ENCODE data around the gene CELSR1. TPM values are rescaled to one million over a fixed set of nuclear protein-coding genes. Genes with fewer than 3 reads are reported as not detected.

Gene CELSR1
- total and polyA plus RNA-seq, 2 of the 13 experiments (the other 11 are each of a cell fraction or from before 2014, with no cell fraction given): 0.78 to 1.8 TPM

DNA sequence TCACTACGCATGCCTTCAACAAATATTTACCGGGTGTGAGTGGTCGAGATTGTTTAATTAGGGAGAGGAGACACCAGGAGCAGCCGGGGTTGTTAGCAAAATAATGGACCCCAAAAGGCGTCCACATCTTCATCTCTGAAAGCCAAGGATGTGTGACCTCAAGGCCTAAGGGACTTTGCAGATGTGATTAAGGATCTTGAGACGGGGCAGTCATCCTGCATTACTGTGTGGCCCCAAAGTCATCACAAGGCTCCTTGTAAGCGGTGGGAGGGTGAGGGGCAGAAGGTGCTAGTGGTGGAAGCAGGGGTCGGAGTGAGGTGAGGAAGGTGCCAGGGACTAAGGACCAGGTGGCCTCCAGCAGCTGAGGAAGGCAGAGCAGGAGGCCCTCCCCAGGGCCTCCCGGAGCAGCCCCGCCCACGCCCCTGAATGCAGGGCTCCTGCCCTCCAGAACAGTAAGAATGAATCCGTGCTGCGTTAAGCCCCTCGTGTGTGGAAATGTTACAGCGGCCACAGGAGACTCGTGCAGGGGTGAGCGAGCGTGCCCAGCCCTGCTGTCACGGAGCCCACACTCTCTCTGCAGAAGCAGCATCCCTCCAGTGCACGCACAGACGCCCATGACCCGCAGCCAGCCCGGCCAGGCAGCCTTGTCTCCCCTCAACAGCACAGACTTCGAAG lies 83.5 kb downstream of the CELSR1 start:
- H3K36me3 ChIP-seq (replicated peaks in 1 of 2; ENCODE audit: control insufficient read depth in 1 of 2, insufficient read depth in 2 of 2, low read length in 2 of 2): no peaks in the 10 kb centered on the region
- in situ Hi-C loops (cut with HindIII; ENCODE audit: extremely low pct_ligation_motif_present, low pct_unique_long_range_greater_than_20kb): no loop called here
- 49% methylated on average over 18 of the region's 24 CpGs for WGBS (ENCODE audit: low lambda C conversion rate)
- peak overlapping the region; percentile 61 for H3K9ac ChIP-seq (ENCODE audit: insufficient read depth, low read depth, low read length)
- BruUV-seq (replicated peaks): TSS peak; percentile 75
- ChIA-PET CTCF (ENCODE audit: low intra/inter-chr PET ratio, low total read pairs) (no interaction called here), POLR2A (interaction anchor here (1.1 to 1.6 kb wide), 4 partner anchors 16 to 118 kb away, joined by 4 to 11 read pairs (median 7); partner anchors contain the start of gene TRMU)
- peak overlapping the region; percentile 83 for H3K4me2 ChIP-seq (ENCODE audit: low read depth, low read length)
- no peak for FAIRE-seq
- intact Hi-C loops (cut with micrococcal nuclease; ENCODE audit: unreplicated experiment): loop anchor here (10.0 kb wide), 1 partner anchor 91 kb away; no protein-coding TSS in a partner anchor
- H2AFZ ChIP-seq (ENCODE audit: low read length): no peak overlapping the region
- H3K27ac ChIP-seq (ENCODE audit: extremely low read length, insufficient read depth, low read length): peak overlapping the region; percentile 76
- H3K4me3 ChIP-seq (replicated peaks in 1 of 3; ENCODE audit: insufficient read depth in 1 of 3, low read depth in 2 of 3, low read length in 3 of 3): peak overlapping the region; percentile 8 to 58 (median 12); a peak in 5 of 6 replicates
- H3K27me3 ChIP-seq (ENCODE audit: control insufficient read depth in 1 of 2, insufficient read depth in 2 of 2, low read length in 2 of 2): no peaks in the 10 kb centered on the region; a peak in 1 of 5 replicates
- peak; percentile 5; the same call in 1 of the 3 replicates for ATAC-seq
- H3K9me3 ChIP-seq (ENCODE audit: low read length): no peaks in the 10 kb centered on the region
- H4K20me1 ChIP-seq (ENCODE audit: insufficient read depth, low read length): no peaks in the 10 kb centered on the region
- H3K4me1 ChIP-seq (ENCODE audit: insufficient read depth, low read length): peaks cover 92% of the 10 kb centered on the region
- DNase-seq (ENCODE audit: low spot score): no peak
- no peaks in the 10 kb centered on the region for H3K79me2 ChIP-seq (ENCODE audit: insufficient read depth, low read length)
- TF ChIP-seq ZNF556 (CRISPR knock-in tag; IDR thresholded peaks at IDR 0.05; ENCODE audit: borderline replicate concordance) (0 out of 2 replicates have a peak, but pooled peaks have one; percentile 13), TAF15 (IDR thresholded peaks at IDR 0.05; ENCODE audit: low read depth, low read length, poor library complexity, severe bottlenecking) (no peak), REL (CRISPR knock-in tag; conservative IDR thresholded peaks at IDR 0.05) (no peak), ZNF350 (CRISPR knock-in tag; IDR thresholded peaks at IDR 0.05; ENCODE audit: borderline replicate concordance, low read depth) (0 out of 2 replicates have a peak, but pooled peaks have one; percentile 1), ZBTB38 (CRISPR knock-in tag; IDR thresholded peaks at IDR 0.05) (peak; percentile 95), RXRB (CRISPR knock-in tag; IDR thresholded peaks at IDR 0.05; ENCODE audit: borderline replicate concordance) (0 out of 2 replicates have a peak, but pooled peaks have one; percentile 12), SRSF9 (IDR thresholded peaks at IDR 0.05; ENCODE audit: borderline replicate concordance, insufficient read depth, low read depth, low read length, poor library complexity, severe bottlenecking) (no peak), ZNF567 (CRISPR knock-in tag; IDR thresholded peaks at IDR 0.05; ENCODE audit: borderline replicate concordance) (0 out of 2 replicates have a peak, but pooled peaks have one; percentile 58)
- TF ChIP-seq, protein P1, sequence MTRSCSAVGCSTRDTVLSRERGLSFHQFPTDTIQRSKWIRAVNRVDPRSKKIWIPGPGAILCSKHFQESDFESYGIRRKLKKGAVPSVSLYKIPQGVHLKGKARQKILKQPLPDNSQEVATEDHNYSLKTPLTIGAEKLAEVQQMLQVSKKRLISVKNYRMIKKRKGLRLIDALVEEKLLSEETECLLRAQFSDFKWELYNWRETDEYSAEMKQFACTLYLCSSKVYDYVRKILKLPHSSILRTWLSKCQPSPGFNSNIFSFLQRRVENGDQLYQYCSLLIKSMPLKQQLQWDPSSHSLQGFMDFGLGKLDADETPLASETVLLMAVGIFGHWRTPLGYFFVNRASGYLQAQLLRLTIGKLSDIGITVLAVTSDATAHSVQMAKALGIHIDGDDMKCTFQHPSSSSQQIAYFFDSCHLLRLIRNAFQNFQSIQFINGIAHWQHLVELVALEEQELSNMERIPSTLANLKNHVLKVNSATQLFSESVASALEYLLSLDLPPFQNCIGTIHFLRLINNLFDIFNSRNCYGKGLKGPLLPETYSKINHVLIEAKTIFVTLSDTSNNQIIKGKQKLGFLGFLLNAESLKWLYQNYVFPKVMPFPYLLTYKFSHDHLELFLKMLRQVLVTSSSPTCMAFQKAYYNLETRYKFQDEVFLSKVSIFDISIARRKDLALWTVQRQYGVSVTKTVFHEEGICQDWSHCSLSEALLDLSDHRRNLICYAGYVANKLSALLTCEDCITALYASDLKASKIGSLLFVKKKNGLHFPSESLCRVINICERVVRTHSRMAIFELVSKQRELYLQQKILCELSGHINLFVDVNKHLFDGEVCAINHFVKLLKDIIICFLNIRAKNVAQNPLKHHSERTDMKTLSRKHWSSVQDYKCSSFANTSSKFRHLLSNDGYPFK (CRISPR knock-in tag; IDR thresholded peaks at IDR 0.05; ENCODE audit: borderline replicate concordance): 0 out of 2 replicates have a peak, but pooled peaks have one; percentile 10
- TF ChIP-seq, protein P2, sequence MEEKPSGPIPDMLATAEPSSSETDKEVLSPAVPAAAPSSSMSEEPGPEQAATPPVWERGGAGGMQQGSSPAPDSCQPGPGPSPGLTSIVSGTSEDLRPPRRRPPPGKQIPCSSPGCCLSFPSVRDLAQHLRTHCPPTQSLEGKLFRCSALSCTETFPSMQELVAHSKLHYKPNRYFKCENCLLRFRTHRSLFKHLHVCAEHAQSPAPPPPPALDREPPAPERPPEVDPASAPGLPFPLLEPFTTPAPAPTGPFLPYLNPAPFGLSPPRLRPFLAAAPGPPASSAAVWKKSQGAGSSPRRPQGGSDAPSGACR (CRISPR knock-in tag; IDR thresholded peaks at IDR 0.05): peak; percentile 54; the same call in 1 of the 2 replicates
- TF ChIP-seq, protein P3, sequence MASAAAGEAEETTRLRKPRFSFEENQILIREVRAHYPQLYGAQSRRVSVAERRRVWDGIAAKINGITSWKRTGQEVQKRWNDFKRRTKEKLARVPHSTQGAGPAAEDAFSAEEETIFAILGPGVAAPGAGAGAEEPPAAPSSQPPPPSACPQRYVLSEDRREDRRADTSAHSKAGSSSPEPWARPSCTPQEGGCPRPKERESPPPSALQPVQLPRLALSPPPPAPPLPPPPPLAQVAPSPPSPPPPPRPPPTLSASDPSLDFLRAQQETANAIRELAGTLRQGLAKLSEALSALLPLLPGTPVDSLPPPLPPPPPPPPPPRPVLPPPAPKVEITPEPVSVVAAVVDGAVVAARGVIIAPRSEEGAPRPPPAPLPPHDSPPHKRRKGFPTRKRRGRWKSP (CRISPR knock-in tag; IDR thresholded peaks at IDR 0.05): 0 out of 2 replicates have a peak, but pooled peaks have one; percentile 19
- TF ChIP-seq, protein P4, sequence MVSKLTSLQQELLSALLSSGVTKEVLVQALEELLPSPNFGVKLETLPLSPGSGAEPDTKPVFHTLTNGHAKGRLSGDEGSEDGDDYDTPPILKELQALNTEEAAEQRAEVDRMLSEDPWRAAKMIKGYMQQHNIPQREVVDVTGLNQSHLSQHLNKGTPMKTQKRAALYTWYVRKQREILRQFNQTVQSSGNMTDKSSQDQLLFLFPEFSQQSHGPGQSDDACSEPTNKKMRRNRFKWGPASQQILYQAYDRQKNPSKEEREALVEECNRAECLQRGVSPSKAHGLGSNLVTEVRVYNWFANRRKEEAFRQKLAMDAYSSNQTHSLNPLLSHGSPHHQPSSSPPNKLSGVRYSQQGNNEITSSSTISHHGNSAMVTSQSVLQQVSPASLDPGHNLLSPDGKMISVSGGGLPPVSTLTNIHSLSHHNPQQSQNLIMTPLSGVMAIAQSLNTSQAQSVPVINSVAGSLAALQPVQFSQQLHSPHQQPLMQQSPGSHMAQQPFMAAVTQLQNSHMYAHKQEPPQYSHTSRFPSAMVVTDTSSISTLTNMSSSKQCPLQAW (CRISPR knock-in tag; IDR thresholded peaks at IDR 0.05): 0 out of 2 replicates have a peak, but pooled peaks have one; percentile 3
